SK-N-SH treated with all-trans-retinoic acid at 6 μM for 48 hours (cell line): ENCODE measurements around the gene CYP2B6.

Source experiments
- SNAI2 ChIP-seq: fragments of 250-450 bp; sonication (Bioruptor Pico); IDR thresholded peaks from 2 replicates; pipeline ENCODE4 v1.5.0; 2020; ENCODE audit warnings: mild to moderate bottlenecking, moderate library complexity
- ZC3H10 ChIP-seq: fragments of 250-450 bp; sonication (Bioruptor Pico); IDR thresholded peaks from 2 replicates; pipeline ENCODE4 v1.5.1; 2021; ENCODE audit warnings: mild to moderate bottlenecking, moderate library complexity
- ZFP3 ChIP-seq: fragments of 250-450 bp; sonication (Bioruptor Pico); IDR thresholded peaks from 2 replicates; pipeline ENCODE4 v1.5.0; 2020; ENCODE audit warnings: mild to moderate bottlenecking, moderate library complexity
- ZFP30 ChIP-seq: fragments of 450-650 bp; formaldehyde crosslinking; IDR thresholded peaks from 2 replicates; pipeline ENCODE4 v1.5.0; 2022; ENCODE audit warnings: mild to moderate bottlenecking, moderate library complexity

- no peak for TF ChIP-seq SNAI2
- TF ChIP-seq ZFP3 (CRISPR knock-in tag), result no peak
- TF ChIP-seq ZC3H10 (CRISPR knock-in tag), result no peak
- TF ChIP-seq ZFP30, result no peak
These were observed 59.3 kb downstream of the CYP2B6 start for GRCh38 chr19:41050426-41050825.
